ENCODE measurements around the gene TMEM51.

- no peak for TF ChIP-seq ZNF57 (CRISPR knock-in tag; IDR thresholded peaks at IDR 0.05)
- TF ChIP-seq SAP30 (IDR thresholded peaks at IDR 0.05; ENCODE audit: borderline replicate concordance, insufficient read depth, low read depth, low read length, poor library complexity, severe bottlenecking) = no peak
- TF ChIP-seq THAP12 (CRISPR knock-in tag; IDR thresholded peaks at IDR 0.05) = no peak
- no peak for TF ChIP-seq MAFF (IDR thresholded peaks at IDR 0.05; ENCODE audit: low read length)
- no peak for TF ChIP-seq GTF2F1 (IDR thresholded peaks at IDR 0.05; ENCODE audit: low read depth, low read length)
- TF ChIP-seq SNRNP70 (optimal IDR thresholded peaks at IDR 0.05; ENCODE audit: low read depth, low read length) = no peak
- TF ChIP-seq SRSF3 (IDR thresholded peaks at IDR 0.05; ENCODE audit: insufficient read depth, low read length) = no peak
- no peak for TF ChIP-seq HDAC8 (tag; IDR thresholded peaks at IDR 0.05)
- TF ChIP-seq, protein P1, sequence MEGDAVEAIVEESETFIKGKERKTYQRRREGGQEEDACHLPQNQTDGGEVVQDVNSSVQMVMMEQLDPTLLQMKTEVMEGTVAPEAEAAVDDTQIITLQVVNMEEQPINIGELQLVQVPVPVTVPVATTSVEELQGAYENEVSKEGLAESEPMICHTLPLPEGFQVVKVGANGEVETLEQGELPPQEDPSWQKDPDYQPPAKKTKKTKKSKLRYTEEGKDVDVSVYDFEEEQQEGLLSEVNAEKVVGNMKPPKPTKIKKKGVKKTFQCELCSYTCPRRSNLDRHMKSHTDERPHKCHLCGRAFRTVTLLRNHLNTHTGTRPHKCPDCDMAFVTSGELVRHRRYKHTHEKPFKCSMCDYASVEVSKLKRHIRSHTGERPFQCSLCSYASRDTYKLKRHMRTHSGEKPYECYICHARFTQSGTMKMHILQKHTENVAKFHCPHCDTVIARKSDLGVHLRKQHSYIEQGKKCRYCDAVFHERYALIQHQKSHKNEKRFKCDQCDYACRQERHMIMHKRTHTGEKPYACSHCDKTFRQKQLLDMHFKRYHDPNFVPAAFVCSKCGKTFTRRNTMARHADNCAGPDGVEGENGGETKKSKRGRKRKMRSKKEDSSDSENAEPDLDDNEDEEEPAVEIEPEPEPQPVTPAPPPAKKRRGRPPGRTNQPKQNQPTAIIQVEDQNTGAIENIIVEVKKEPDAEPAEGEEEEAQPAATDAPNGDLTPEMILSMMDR (IDR thresholded peaks at IDR 0.05 in 2 of 3, conservative IDR thresholded peaks at IDR 0.05 in 1 of 3; ENCODE audit: insufficient read depth in 2 of 3, low read depth in 1 of 3, low read length in 3 of 3) = no peak
- no peak for TF ChIP-seq POLR2A (conservative IDR thresholded peaks at IDR 0.05)
- TF ChIP-seq ELF1 (tag; IDR thresholded peaks at IDR 0.05) = no peak
- TF ChIP-seq CHD1 (IDR thresholded peaks at IDR 0.05; ENCODE audit: low read length) = no peak
- TF ChIP-seq TAF1 (IDR thresholded peaks at IDR 0.05; ENCODE audit: control insufficient read depth, extremely low read depth, insufficient read depth, low read length, severe bottlenecking) = no peak
Measured at GRCh38 chr1:15197591-15198447, 44.3 kb downstream of the TMEM51 start.
